BE2C (cell line): Measurements from ENCODE around the gene TXNDC9.
"Not testable (repeated sequence)": the region's sequence is repeated elsewhere in the genome, so short reads cannot be mapped to it uniquely, and the experiment has no call there.

ENCODE experiments used
- DNase-seq: peaks from one replicate; pipeline ENCODE4 v3.0.0-alpha.2; 2020
- H3K27me3 ChIP-seq: fragments of 250-450 bp; sonication (Bioruptor Pico); 2 replicates; pipeline ENCODE4 v1.5.1; 2020; ENCODE audit warnings: mild to moderate bottlenecking
- H3K36me3 ChIP-seq: fragments of 250-450 bp; sonication (Bioruptor Pico); 2 replicates; pipeline ENCODE4 v1.5.1; 2020; ENCODE audit warnings: mild to moderate bottlenecking
- H3K4me1 ChIP-seq: fragments of 250-450 bp; sonication (Bioruptor Pico); 2 replicates; pipeline ENCODE4 v1.5.1; 2020
- H3K4me3 ChIP-seq: 2 replicates; pipeline ENCODE4 v1.5.1; 2011; ENCODE audit warnings: low read depth, low read length
- H3K9me3 ChIP-seq: fragments of 250-450 bp; sonication (Bioruptor Pico); 2 replicates; pipeline ENCODE4 v1.5.1; 2020
- TF ChIP-seq, protein P1 (sequence below): IDR thresholded peaks from 2 replicates; pipeline ENCODE4 v1.5.1; 2012; ENCODE audit warnings: mild to moderate bottlenecking, low read depth, low read length

The TXNDC9 gene

DNA sequence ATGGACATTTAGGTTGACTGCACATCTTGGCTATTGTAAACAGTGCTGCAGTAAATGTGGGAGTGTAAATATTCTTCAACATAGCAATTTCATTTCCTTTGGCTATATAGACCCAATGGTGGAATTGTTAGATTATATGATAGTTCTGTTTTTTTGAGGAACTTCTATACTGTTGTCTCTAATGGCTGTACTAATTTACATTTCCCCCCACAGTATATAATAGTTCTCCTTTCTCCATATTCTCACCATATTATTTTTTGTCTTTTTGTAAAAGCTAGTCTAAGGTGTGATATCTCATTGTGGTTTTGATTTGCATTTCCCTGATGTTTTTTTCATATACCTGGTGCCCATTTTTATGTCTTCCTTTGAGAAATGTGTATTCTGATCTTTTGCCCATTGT is 14.1 kb upstream of the TXNDC9 start:
- Histone ChIP-seq H3K36me3 (no peaks in the 10 kb centered on the region), H3K4me3 (no peak overlapping the region), H3K4me1 (no peaks in the 10 kb centered on the region), H3K9me3 (no peaks in the 10 kb centered on the region), H3K27me3 (no peaks in the 10 kb centered on the region)
- TF ChIP-seq, protein P1, sequence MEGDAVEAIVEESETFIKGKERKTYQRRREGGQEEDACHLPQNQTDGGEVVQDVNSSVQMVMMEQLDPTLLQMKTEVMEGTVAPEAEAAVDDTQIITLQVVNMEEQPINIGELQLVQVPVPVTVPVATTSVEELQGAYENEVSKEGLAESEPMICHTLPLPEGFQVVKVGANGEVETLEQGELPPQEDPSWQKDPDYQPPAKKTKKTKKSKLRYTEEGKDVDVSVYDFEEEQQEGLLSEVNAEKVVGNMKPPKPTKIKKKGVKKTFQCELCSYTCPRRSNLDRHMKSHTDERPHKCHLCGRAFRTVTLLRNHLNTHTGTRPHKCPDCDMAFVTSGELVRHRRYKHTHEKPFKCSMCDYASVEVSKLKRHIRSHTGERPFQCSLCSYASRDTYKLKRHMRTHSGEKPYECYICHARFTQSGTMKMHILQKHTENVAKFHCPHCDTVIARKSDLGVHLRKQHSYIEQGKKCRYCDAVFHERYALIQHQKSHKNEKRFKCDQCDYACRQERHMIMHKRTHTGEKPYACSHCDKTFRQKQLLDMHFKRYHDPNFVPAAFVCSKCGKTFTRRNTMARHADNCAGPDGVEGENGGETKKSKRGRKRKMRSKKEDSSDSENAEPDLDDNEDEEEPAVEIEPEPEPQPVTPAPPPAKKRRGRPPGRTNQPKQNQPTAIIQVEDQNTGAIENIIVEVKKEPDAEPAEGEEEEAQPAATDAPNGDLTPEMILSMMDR = no peak
- DNase-seq = no peak

- no peaks in the 10 kb centered on the region for H3K9me3 ChIP-seq
- H3K36me3 ChIP-seq = no peaks in the 10 kb centered on the region
- TF ChIP-seq, protein P1 = no peak
- H3K4me1 ChIP-seq = no peaks in the 10 kb centered on the region
- H3K4me3 ChIP-seq = no peak overlapping the region
- no peaks in the 10 kb centered on the region for H3K27me3 ChIP-seq
- no peak for DNase-seq
Observed at GRCh38 chr2:99348173-99348572, 12.0 kb upstream of the TXNDC9 start.

DNA sequence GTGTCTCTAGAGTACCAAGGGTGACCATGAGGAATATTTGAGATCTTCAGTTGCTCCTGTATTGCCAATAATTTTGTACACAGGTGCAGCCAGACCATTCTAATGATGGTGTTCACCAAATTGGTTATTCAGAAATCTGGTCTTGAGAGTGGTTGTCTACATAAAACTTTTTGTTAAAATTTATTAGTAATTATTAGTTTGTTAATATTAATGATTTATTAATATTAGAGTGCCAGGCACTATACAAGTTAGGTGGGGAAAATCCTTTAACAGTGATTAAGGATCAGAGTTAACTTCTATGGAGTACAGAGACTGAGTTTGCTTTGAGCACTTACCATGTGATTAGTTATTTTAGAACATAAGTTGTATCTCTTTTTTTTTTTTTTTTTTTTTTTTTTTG is 10.1 kb upstream of the TXNDC9 start:
- no peaks in the 10 kb centered on the region for H3K4me1 ChIP-seq
- DNase-seq = no peak
- H3K4me3 ChIP-seq = no peak overlapping the region
- H3K9me3 ChIP-seq = no peaks in the 10 kb centered on the region
- TF ChIP-seq, protein P1 = no peak
- no peaks in the 10 kb centered on the region for H3K27me3 ChIP-seq
- no peaks in the 10 kb centered on the region for H3K36me3 ChIP-seq

DNA sequence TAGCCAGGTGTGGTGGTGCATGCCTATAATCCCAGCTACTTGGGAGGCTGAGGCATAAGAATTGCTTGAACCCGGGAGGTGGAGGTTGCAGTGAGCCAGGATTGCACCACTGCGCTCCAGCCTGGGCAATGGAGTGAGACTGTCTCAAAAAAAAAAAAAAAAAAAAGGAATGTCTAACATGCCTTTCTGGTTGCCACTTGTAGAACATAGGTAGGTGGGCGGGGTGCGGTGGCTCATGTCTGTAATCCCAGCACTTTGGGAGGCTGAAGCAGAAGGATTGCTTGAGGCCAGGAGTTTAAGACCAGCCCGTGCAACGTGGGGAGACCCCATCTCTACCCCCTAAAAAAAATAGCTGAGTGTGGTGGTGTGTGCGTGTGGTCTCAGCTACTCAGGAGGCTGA is 9.3 kb upstream of the TXNDC9 start:
- DNase-seq, H3K4me3 ChIP-seq, H3K36me3 ChIP-seq, H3K4me1 ChIP-seq, H3K27me3 ChIP-seq, H3K9me3 ChIP-seq: not testable (repeated sequence)

- no peak for DNase-seq
- Histone ChIP-seq H3K4me3 (no peak overlapping the region), H3K9me3 (no peaks in the 10 kb centered on the region), H3K27me3 (no peaks in the 10 kb centered on the region), H3K4me1 (no peaks in the 10 kb centered on the region), H3K36me3 (no peaks in the 10 kb centered on the region)
- TF ChIP-seq, protein P1 = no peak
Observed at GRCh38 chr2:99342536-99342935, 6.4 kb upstream of the TXNDC9 start.

GRCh38 chr2:99340669-99341236 is 4.6 kb upstream of the TXNDC9 start:
- Histone ChIP-seq H3K36me3 (no peaks in the 10 kb centered on the region), H3K27me3 (no peaks in the 10 kb centered on the region), H3K4me1 (no peaks in the 10 kb centered on the region), H3K9me3 (no peaks in the 10 kb centered on the region), H3K4me3 (no peak overlapping the region)
- DNase-seq = no peak
- TF ChIP-seq, protein P1 = no peak
